Loucy (cell line): ENCODE data around the gene C1QTNF9.

ENCODE experiments used
- EZH2phosphoT487 ChIP-seq: fragments of 200-600 bp; IDR thresholded peaks from 2 replicates; pipeline ENCODE4 v1.6.1; 2018; ENCODE audit warnings: antibody characterized with exemption, mild to moderate bottlenecking, moderate library complexity, borderline replicate concordance
- TF ChIP-seq, protein P1 (sequence below): fragments of 200-600 bp; sonication (generic); conservative IDR thresholded peaks from 2 replicates; pipeline ENCODE4 v1.5.1; 2014; ENCODE audit warnings: mild to moderate bottlenecking, antibody characterized with exemption, low read length

DNA sequence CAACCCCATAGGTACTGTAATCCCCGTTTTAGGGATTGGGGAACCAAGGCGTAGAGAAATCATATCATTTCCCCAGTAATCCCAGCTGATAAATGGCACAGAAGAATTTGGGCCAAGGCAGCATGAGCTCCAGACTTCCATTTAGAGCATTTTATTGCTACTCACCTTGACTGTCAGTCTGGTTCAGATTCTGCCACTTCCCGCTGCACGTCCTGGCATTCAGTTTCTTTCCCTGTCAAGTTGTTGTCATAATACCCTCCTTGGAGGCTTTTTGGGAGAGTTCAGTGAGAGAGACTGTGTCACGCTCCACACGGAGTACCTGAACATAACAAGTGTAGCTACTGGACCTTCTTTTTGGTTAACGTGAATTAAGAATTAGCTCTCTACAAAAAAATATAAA is 7.5 kb upstream of the C1QTNF9 start:
- TF ChIP-seq, protein P1, sequence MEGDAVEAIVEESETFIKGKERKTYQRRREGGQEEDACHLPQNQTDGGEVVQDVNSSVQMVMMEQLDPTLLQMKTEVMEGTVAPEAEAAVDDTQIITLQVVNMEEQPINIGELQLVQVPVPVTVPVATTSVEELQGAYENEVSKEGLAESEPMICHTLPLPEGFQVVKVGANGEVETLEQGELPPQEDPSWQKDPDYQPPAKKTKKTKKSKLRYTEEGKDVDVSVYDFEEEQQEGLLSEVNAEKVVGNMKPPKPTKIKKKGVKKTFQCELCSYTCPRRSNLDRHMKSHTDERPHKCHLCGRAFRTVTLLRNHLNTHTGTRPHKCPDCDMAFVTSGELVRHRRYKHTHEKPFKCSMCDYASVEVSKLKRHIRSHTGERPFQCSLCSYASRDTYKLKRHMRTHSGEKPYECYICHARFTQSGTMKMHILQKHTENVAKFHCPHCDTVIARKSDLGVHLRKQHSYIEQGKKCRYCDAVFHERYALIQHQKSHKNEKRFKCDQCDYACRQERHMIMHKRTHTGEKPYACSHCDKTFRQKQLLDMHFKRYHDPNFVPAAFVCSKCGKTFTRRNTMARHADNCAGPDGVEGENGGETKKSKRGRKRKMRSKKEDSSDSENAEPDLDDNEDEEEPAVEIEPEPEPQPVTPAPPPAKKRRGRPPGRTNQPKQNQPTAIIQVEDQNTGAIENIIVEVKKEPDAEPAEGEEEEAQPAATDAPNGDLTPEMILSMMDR = no peak
- TF ChIP-seq EZH2phosphoT487 = no peak
